Mesendoderm (in vitro differentiated cells): ENCODE data around the gene STAP2.

Experiments
- DNase-seq: peaks from one replicate; pipeline ENCODE4 v3.0.0; 2013
- H2AK5ac ChIP-seq: 2 replicates; pipeline ENCODE4 v1.6.1; 2013; ENCODE audit warnings: low read length, inconsistent platforms
- H2BK120ac ChIP-seq: 2 replicates; pipeline ENCODE4 v1.6.1; 2013; ENCODE audit warnings: low read depth, mild to moderate bottlenecking, low read length, moderate library complexity, mixed read lengths
- H2BK15ac ChIP-seq: replicated peaks from 2 replicates; pipeline ENCODE4 v1.6.1; 2013; ENCODE audit warnings: low read depth, mild to moderate bottlenecking, moderate library complexity
- H2BK5ac ChIP-seq: 2 replicates; pipeline ENCODE4 v1.6.1; 2013; ENCODE audit warnings: low read length, inconsistent platforms
- H3K18ac ChIP-seq: 2 replicates; pipeline ENCODE4 v1.6.1; 2013; ENCODE audit warnings: mild to moderate bottlenecking, low read length, mixed read lengths
- H3K23ac ChIP-seq: one replicate; pipeline ENCODE4 v1.6.1; 2013; ENCODE audit warnings: low read length
- H3K27ac ChIP-seq: 2 replicates; pipeline ENCODE4 v1.5.1; 2013; ENCODE audit warnings: low read depth, mild to moderate bottlenecking, inconsistent platforms, low read length, moderate library complexity
- H3K27me3 ChIP-seq: 2 replicates; pipeline ENCODE4 v1.6.1; 2013; ENCODE audit warnings: low read length, control low read depth, mild to moderate bottlenecking, inconsistent platforms; ENCODE audit not compliant: insufficient read depth, poor library complexity
- H3K36me3 ChIP-seq: 2 replicates; pipeline ENCODE4 v1.6.1; 2013; ENCODE audit warnings: low read length, inconsistent platforms; ENCODE audit not compliant: control insufficient read depth, insufficient read depth
- H3K4ac ChIP-seq: one replicate; pipeline ENCODE4 v1.6.1; 2013; ENCODE audit warnings: low read depth, mild to moderate bottlenecking, low read length, moderate library complexity
- H3K4me1 ChIP-seq: 2 replicates; pipeline ENCODE4 v1.6.1; 2013; ENCODE audit warnings: low read depth, low read length, inconsistent platforms; ENCODE audit not compliant: control insufficient read depth
- H3K4me2 ChIP-seq: 2 replicates; pipeline ENCODE4 v1.6.1; 2013; ENCODE audit warnings: low read length
- H3K4me3 ChIP-seq: 2 replicates; pipeline ENCODE4 v1.5.1; 2013; ENCODE audit warnings: mild to moderate bottlenecking, low read length
- H3K56ac ChIP-seq: one replicate; pipeline ENCODE4 v1.6.1; 2013; ENCODE audit warnings: low read length
- H3K79me1 ChIP-seq: 2 replicates; pipeline ENCODE4 v1.6.1; 2013; ENCODE audit warnings: low read length, inconsistent platforms
- H3K79me2 ChIP-seq: 2 replicates; pipeline ENCODE4 v1.6.1; 2013; ENCODE audit warnings: mild to moderate bottlenecking, low read length; ENCODE audit not compliant: control insufficient read depth, insufficient read depth
- H3K9ac ChIP-seq: 2 replicates; pipeline ENCODE4 v1.6.1; 2013; ENCODE audit warnings: low read length, inconsistent platforms
- H4K5ac ChIP-seq: one replicate; pipeline ENCODE4 v1.6.1; 2013; ENCODE audit warnings: low read length
- H4K8ac ChIP-seq: one replicate; pipeline ENCODE4 v1.6.1; 2013; ENCODE audit warnings: low read depth, mild to moderate bottlenecking, control low read depth, low read length, moderate library complexity
- WGBS: extraction: QIAGEN DNeasy Blood & Tissue Kit; methylation state at CpG from one replicate; pipeline ENCODE4 v1.1.7; 2013; ENCODE audit warnings: low lambda C conversion rate, missing lambda C conversion rate; ENCODE audit not compliant: insufficient coverage; ENCODE audit errors: extremely low coverage; 5-methylcytosine and 5-hydroxymethylcytosine counted together

Gene STAP2

DNA sequence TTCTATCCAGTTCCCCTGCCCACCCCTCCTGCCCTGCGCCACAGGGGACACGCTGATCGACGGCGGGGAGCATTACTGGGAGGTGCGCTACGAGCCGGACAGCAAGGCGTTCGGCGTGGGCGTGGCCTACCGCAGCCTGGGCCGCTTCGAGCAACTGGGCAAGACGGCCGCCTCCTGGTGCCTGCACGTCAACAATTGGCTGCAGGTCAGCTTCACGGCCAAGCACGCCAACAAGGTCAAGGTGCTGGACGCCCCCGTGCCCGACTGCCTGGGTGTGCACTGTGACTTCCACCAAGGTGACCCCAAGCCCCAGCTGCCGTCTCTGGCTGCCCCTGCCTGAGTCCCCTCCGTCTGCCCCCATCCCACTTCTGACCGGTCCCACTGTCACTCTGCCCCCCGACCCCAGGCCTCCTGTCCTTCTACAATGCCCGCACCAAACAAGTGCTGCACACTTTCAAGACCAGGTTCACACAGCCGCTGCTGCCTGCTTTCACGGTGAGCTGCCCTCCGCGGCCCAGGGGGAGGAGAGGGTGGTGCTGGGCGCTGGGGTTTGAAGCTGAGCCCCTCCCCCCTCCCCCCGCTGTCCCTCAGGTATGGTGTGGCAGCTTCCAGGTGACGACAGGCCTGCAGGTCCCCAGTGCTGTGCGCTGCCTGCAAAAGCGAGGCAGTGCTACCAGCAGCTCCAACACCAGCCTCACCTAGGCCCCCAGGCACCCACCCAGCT is 15.5 kb downstream of the STAP2 start:
- no peak overlapping the region for H3K23ac ChIP-seq
- H2AK5ac ChIP-seq, result no peak overlapping the region
- H3K4me2 ChIP-seq, result no peak overlapping the region
- H3K4ac ChIP-seq, result no peak overlapping the region
- no peaks in the 10 kb centered on the region for H3K79me1 ChIP-seq
- no peak overlapping the region for H4K8ac ChIP-seq
- no peaks in the 10 kb centered on the region for H3K36me3 ChIP-seq
- no peaks in the 10 kb centered on the region for H3K27me3 ChIP-seq
- no peak overlapping the region for H3K56ac ChIP-seq
- no peak overlapping the region for H2BK15ac ChIP-seq
- H2BK5ac ChIP-seq, result no peak overlapping the region
- H3K4me3 ChIP-seq, result no peak overlapping the region
- no peak overlapping the region for H4K5ac ChIP-seq
- no CpG with 5 or more reads among the region's 37 CpGs for WGBS
- H3K18ac ChIP-seq, result no peak overlapping the region
- H3K9ac ChIP-seq, result no peak overlapping the region
- no peak for DNase-seq
- H3K4me1 ChIP-seq, result no peaks in the 10 kb centered on the region
- no peak overlapping the region for H3K27ac ChIP-seq
- H3K79me2 ChIP-seq, result no peaks in the 10 kb centered on the region
- no peak overlapping the region for H2BK120ac ChIP-seq

DNA sequence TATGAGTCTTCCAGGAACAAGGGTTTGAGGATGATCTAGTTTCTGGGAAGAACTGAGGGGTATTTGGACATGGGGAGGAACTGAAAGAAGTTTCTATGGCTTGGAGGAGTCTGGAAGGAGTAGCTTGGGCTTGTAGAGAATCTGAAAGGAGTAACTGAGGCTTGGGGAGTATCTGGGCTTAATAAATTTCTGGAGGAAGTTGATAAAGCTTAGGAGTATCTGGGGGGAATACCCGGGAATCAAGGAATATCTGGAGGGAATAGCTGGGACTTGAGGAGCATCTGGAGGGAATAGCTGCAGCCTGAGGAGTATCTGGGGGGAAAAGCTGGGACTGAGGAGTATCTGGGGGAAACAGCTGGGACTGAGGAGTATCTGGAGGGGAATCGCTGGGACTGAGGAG is 18.2 kb downstream of the STAP2 start:
- H2BK5ac ChIP-seq, result no peak overlapping the region
- H3K79me2 ChIP-seq, result no peaks in the 10 kb centered on the region
- no peaks in the 10 kb centered on the region for H3K36me3 ChIP-seq
- no peak overlapping the region for H2BK120ac ChIP-seq
- H4K8ac ChIP-seq, result no peak overlapping the region
- no peak overlapping the region for H4K5ac ChIP-seq
- H3K9ac ChIP-seq, result no peak overlapping the region
- no peaks in the 10 kb centered on the region for H3K79me1 ChIP-seq
- no peak overlapping the region for H3K27ac ChIP-seq
- DNase-seq, result no peak
- no CpG with 5 or more reads among the region's 2 CpGs for WGBS
- no peak overlapping the region for H3K18ac ChIP-seq
- H3K56ac ChIP-seq, result no peak overlapping the region
- no peak overlapping the region for H3K23ac ChIP-seq
- H3K4me2 ChIP-seq, result no peak overlapping the region
- H3K4me3 ChIP-seq, result no peak overlapping the region
- H3K4ac ChIP-seq, result no peak overlapping the region
- H2BK15ac ChIP-seq, result no peak overlapping the region
- H2AK5ac ChIP-seq, result no peak overlapping the region
- no peaks in the 10 kb centered on the region for H3K4me1 ChIP-seq
- no peaks in the 10 kb centered on the region for H3K27me3 ChIP-seq

DNA sequence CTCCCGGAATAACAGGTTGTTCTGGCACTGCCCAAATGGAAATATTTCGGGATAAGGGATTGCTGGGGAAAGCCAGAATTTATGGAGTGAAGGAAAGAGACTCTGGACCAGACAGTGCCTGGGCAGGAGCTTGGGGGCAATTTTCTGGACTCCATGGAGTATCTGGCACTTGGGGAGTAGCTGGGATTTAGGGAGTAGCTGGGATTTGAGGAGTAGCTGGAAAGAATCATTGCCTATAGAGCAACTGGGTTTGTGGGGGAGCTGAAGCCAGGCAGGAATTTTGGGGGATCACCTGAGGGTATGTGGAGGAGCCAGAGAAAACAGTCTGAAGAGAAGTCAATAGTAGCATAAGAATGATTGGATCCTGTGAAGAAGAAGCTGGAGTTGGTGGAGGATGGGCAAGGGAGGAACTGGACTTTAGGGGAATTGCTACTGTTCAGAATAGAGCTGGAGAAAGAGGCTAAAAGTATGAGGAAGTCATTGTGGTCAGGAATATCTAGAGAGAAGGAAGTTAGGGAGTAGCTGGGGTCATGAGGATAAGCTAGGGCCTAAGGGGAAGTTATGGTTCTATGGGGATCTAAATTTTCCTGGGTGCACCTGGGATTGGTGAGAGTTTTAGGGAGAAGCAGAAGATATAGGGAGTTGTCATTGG is 19.4 kb downstream of the STAP2 start:
- no CpG with 5 or more reads among the region's 2 CpGs for WGBS
- Histone ChIP-seq H3K79me1 (no peaks in the 10 kb centered on the region), H3K56ac (no peak overlapping the region)

DNA sequence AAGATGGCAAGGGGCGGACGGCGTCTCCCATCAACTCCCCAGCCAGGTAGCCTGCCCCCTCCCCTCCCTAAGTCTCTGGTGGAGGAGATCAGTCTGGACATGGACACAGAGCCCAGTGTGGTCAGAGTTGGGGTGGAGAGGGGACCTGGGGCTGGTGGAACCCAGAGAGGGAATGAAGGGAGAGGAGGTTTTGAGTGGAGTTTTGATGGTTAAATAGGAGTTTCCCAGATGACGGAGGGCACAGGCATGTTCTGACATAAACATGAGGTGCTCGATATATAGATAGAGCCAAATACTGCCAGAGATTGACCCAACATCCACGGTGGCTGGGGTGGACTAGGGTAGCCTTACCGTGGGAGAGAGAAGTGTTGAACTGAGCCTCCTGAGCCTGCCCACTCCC is 20.2 kb downstream of the STAP2 start:
- no peak overlapping the region for H2BK120ac ChIP-seq
- no peak overlapping the region for H3K4me2 ChIP-seq
- H3K56ac ChIP-seq, result no peak overlapping the region
- no peak overlapping the region for H3K27ac ChIP-seq
- no peak overlapping the region for H3K4ac ChIP-seq
- H4K8ac ChIP-seq, result no peak overlapping the region
- H2AK5ac ChIP-seq, result no peak overlapping the region
- no peak overlapping the region for H3K4me3 ChIP-seq
- no peak overlapping the region for H4K5ac ChIP-seq
- WGBS, result no CpG with 5 or more reads among the region's 7 CpGs
- no peaks in the 10 kb centered on the region for H3K36me3 ChIP-seq
- H3K9ac ChIP-seq, result no peak overlapping the region
- no peak overlapping the region for H2BK5ac ChIP-seq
- H3K79me2 ChIP-seq, result no peaks in the 10 kb centered on the region
- H2BK15ac ChIP-seq, result no peak overlapping the region
- DNase-seq, result no peak
- H3K18ac ChIP-seq, result no peak overlapping the region
- H3K4me1 ChIP-seq, result no peaks in the 10 kb centered on the region
- H3K79me1 ChIP-seq, result no peaks in the 10 kb centered on the region
- no peak overlapping the region for H3K23ac ChIP-seq
- H3K27me3 ChIP-seq, result no peaks in the 10 kb centered on the region

More for the DNA sequence above, 19.4 kb downstream of the STAP2 start:
- no peaks in the 10 kb centered on the region for H3K27me3 ChIP-seq
- H4K5ac ChIP-seq, result no peak overlapping the region
- no peaks in the 10 kb centered on the region for H3K79me2 ChIP-seq
- H2BK5ac ChIP-seq, result no peak overlapping the region
- H3K36me3 ChIP-seq, result no peaks in the 10 kb centered on the region
- no peak overlapping the region for H3K9ac ChIP-seq
- no peaks in the 10 kb centered on the region for H3K4me1 ChIP-seq
- H3K4ac ChIP-seq, result no peak overlapping the region
- no peak overlapping the region for H3K4me3 ChIP-seq
- H3K27ac ChIP-seq, result no peak overlapping the region
- no peak overlapping the region for H3K23ac ChIP-seq
- no peak overlapping the region for H2BK120ac ChIP-seq
- H4K8ac ChIP-seq, result no peak overlapping the region
- DNase-seq, result no peak
- no peak overlapping the region for H3K18ac ChIP-seq
- no peak overlapping the region for H2AK5ac ChIP-seq
- H3K4me2 ChIP-seq, result no peak overlapping the region
- H2BK15ac ChIP-seq, result no peak overlapping the region

DNA sequence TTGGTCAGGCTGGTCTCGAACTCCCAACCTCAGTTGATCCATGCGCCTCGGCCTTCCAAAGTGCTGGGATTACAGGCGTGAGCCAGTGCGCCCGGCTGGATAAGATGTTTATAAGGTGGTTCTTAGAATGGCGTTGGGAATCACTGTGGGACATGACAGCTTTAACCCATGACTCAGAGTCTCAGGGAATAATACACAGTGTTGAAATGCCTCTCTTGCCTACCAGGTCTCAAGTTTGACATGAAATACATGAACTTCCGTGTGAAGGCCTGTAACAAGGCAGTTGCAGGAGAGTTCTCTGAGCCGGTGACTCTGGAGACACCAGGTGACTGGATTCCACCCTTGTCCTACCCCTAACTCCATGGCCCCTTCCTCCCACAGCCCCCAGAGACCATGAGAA is 21.7 kb downstream of the STAP2 start:
- no peak overlapping the region for H4K8ac ChIP-seq
- H3K79me1 ChIP-seq, result no peaks in the 10 kb centered on the region
- H3K9ac ChIP-seq, result no peak overlapping the region
- H3K4me3 ChIP-seq, result no peak overlapping the region
- no peak overlapping the region for H2BK15ac ChIP-seq
- no peak overlapping the region for H3K27ac ChIP-seq
- no peaks in the 10 kb centered on the region for H3K4me1 ChIP-seq
- H2BK120ac ChIP-seq, result no peak overlapping the region
- H3K79me2 ChIP-seq, result no peaks in the 10 kb centered on the region
- no CpG with 5 or more reads among the region's 9 CpGs for WGBS
- H2AK5ac ChIP-seq, result no peak overlapping the region
- H3K36me3 ChIP-seq, result no peaks in the 10 kb centered on the region
- no peak overlapping the region for H3K56ac ChIP-seq
- H3K23ac ChIP-seq, result no peak overlapping the region
- H3K4me2 ChIP-seq, result no peak overlapping the region
- H3K27me3 ChIP-seq, result no peaks in the 10 kb centered on the region
- no peak overlapping the region for H2BK5ac ChIP-seq
- no peak overlapping the region for H4K5ac ChIP-seq
- H3K4ac ChIP-seq, result no peak overlapping the region
- no peak overlapping the region for H3K18ac ChIP-seq
- no peak for DNase-seq
